Fibroblast of skin of scalp (primary cell): ENCODE data around the gene UGT3A1.

Experiments
- DNase-seq: peaks from one replicate; pipeline ENCODE4 v3.0.0-alpha.2; 2013

The UGT3A1 gene

DNA sequence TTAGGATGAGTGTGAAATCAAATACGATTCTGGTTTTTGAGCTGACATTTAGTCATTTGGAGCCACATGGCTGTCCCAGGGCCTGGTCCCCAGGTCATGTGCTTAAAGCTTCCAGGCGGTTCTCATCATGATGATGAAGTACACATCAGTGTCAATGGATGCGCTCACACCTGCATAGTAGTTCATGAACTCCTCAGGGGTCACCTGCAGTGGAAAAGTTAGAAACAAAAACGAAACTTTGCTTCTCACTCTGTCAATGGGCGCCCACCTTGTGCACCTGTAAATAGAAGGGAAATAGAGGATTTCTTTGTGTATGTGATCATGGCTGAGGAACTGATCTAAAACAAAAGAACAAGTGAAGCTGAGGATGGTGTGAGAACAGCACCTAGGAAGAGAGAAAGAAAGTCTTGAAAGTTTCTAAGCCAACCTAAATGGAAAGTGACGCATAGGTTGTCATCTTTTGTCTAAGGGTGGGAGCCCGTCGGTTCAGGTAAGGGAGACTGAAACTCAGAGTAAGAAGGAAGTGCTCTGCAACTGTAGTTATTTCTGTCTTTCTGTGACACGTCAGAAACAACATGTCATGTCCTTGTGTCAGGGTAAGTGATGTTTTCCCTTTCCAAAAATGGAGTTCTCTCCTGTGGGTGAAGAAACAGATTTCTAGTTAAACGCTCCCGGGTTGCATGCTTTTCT is 86.6 kb downstream of the UGT3A1 start:
- no peak for DNase-seq

DNA sequence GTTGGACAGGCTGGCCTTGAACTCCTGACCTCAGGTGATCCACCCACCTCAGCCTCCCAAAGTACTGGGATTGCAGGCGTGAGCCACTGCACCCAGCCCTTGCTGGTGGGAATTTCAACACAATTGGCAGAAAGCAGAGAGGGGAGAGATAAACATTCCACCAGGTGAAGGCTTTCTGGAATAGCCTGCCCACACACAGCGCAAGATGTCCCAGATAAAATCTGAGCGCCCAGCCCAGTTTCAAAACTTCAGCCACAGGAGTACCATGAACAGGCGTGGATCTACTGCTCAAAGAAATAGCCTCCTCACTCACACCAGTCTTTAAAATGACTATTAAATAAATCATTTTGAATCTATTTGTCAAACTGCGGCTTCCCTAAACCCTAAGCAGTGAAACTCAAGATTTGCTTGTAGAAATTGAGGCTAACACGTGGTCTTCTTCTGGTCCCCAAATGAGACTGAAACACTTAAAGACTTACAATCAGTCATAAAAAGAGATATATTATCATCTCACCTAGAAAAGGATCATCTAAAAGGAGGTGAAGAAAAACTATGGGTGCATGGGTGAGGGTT is 87.5 kb downstream of the UGT3A1 start:
- no peak for DNase-seq

DNA sequence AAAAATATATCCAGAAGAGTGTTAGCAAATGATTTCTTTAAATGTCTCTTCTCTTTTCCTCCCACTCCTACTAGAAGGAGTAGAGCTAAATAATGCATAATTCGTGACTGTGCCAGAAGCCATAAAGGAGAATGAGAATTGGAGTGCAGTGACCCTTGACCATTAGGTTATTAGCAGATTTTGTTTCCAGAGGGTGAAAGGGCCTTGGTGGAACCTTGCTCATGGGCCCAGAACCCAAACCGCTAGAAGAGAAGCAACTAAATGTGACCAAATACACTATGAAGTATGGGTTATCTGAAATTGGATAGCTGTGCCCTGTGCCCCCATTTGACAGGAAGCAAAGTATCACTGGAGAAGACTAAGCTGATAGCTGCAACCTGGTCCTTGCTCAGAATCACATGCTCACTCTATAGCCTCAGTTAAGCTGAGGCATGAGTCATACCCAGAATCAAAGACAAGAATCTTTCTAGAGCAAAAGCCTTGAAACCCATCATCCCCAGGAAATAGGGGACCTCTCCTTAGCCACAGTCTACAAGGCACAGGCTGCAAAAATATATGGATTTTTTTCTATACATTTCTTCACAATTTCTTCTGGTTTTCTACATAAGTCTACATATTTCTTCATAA is 89.0 kb downstream of the UGT3A1 start:
- DNase-seq: no peak
